Fibroblast of pulmonary artery (primary cell): ENCODE data around the gene RPL12.
"Not testable (repeated sequence)": the region's sequence is repeated elsewhere in the genome, so short reads cannot be mapped to it uniquely, and the experiment has no call there.

Experiments
- DNase-seq: peaks from one replicate; pipeline ENCODE4 v3.0.0-alpha.2; 2010; ENCODE audit warnings: low read depth
- H3K4me3 ChIP-seq: replicated peaks from 2 replicates; pipeline ENCODE4 v1.5.1; 2011; ENCODE audit warnings: low read depth, mild to moderate bottlenecking, control low read depth, low read length, moderate library complexity
- CTCF ChIP-seq: IDR thresholded peaks from 2 replicates; pipeline ENCODE4 v1.5.1; 2011; ENCODE audit warnings: mild to moderate bottlenecking, control low read depth, low read length, inconsistent platforms; ENCODE audit errors: missing control alignments

The RPL12 gene

GRCh38 chr9:127473501-127473900 lies 22.3 kb upstream of the RPL12 start:
- no peak for DNase-seq
- TF ChIP-seq CTCF, result no peak
- H3K4me3 ChIP-seq, result no peak overlapping the region

GRCh38 chr9:127470662-127471061 lies 19.5 kb upstream of the RPL12 start:
- TF ChIP-seq CTCF, result no peak

GRCh38 chr9:127467621-127468020 lies 16.4 kb upstream of the RPL12 start:
- DNase-seq, result no peak
- TF ChIP-seq CTCF, result no peak

More at GRCh38 chr9:127470662-127471061, 19.5 kb upstream of the RPL12 start:
- DNase-seq, result no peak
- H3K4me3 ChIP-seq, result no peak overlapping the region

GRCh38 chr9:127466407-127466917 lies 15.3 kb upstream of the RPL12 start:
- not testable (repeated sequence) for DNase-seq, H3K4me3 ChIP-seq

More at GRCh38 chr9:127467621-127468020, 16.4 kb upstream of the RPL12 start:
- no peak overlapping the region for H3K4me3 ChIP-seq

- H3K4me3 ChIP-seq, result no peak overlapping the region
- TF ChIP-seq CTCF, result no peak
- peak; percentile 50 for DNase-seq
These were observed 12.7 kb upstream of the RPL12 start for GRCh38 chr9:127463911-127464310.

GRCh38 chr9:127463382-127463781 lies 12.2 kb upstream of the RPL12 start:
- no peak for DNase-seq
- no peak overlapping the region for H3K4me3 ChIP-seq
- TF ChIP-seq CTCF, result no peak

- H3K4me3 ChIP-seq, result no peak overlapping the region
- TF ChIP-seq CTCF, result no peak
- no peak for DNase-seq
These were observed 7.7 kb upstream of the RPL12 start for GRCh38 chr9:127458921-127459320.
